ENCODE measurements around the gene VPREB3. TPM values are rescaled to one million over a fixed set of nuclear protein-coding genes. Genes with fewer than 3 reads are reported as not detected.
"Not testable (repeated sequence)": the region's sequence is repeated elsewhere in the genome, so short reads cannot be mapped to it uniquely, and the experiment has no call there.

The VPREB3 gene
- total RNA-seq, 4 donors from 2014 or later = not detected

DNA sequence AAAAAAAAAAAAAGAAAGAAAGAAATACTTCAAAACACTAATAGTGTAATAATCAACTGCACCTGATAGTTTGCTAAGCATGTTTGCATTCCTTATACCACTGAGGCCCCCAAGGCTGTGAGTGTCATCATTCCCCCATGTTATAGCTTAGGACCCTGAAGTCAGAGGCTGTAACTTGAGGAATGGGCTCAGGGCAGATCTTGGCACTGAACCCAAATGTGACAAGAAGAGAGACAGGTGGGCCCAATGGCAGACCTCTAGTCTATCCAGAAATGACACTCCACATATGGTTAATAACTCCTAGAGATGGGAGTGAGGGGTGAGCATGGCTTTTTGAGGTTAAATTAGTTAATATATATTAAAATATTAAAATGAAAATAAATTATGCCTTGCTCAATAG lies 16.5 kb downstream of the VPREB3 start:
- Histone ChIP-seq H3K4me3 (no peak overlapping the region), H3K4me1 (no peaks in the 10 kb centered on the region), H3K36me3 (peaks cover 20% of the 10 kb centered on the region), H3K27ac (no peak overlapping the region), H3K27me3 (no peaks in the 10 kb centered on the region), H3K9me3 (no peaks in the 10 kb centered on the region)
- TF ChIP-seq POLR2A (IDR thresholded peaks at IDR 0.05) (no peak), POLR2AphosphoS5 (IDR thresholded peaks at IDR 0.05) (no peak), EP300 (IDR thresholded peaks at IDR 0.05) (no peak)
- TF ChIP-seq, protein P1, sequence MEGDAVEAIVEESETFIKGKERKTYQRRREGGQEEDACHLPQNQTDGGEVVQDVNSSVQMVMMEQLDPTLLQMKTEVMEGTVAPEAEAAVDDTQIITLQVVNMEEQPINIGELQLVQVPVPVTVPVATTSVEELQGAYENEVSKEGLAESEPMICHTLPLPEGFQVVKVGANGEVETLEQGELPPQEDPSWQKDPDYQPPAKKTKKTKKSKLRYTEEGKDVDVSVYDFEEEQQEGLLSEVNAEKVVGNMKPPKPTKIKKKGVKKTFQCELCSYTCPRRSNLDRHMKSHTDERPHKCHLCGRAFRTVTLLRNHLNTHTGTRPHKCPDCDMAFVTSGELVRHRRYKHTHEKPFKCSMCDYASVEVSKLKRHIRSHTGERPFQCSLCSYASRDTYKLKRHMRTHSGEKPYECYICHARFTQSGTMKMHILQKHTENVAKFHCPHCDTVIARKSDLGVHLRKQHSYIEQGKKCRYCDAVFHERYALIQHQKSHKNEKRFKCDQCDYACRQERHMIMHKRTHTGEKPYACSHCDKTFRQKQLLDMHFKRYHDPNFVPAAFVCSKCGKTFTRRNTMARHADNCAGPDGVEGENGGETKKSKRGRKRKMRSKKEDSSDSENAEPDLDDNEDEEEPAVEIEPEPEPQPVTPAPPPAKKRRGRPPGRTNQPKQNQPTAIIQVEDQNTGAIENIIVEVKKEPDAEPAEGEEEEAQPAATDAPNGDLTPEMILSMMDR (IDR thresholded peaks at IDR 0.05) = no peak
- no peak for DNase-seq (ENCODE audit: low spot score in 2 of 2)

DNA sequence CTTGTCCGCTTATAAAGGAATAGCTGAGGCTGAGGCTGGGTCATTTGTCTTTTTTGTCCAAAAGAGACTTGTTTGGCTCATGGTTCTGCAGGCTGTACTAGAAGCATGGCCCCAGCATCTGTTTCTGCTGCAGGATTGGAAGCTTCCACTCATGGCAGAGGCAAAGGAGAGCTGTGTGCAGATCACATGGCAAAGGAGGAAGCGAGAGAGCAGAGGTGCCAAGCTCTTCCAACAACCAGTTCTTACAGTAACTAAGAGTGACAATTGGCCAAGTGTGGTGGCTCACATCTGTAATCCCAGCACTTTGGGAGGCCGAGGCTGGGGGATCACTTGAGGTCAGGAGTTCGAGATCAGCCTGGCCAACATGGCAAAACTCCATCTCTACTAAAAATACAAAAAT lies 26.1 kb downstream of the VPREB3 start:
- WGBS = 81% methylated on average over 4 of the region's 4 CpGs
- not testable (repeated sequence) for H3K36me3 ChIP-seq; H3K4me1 ChIP-seq; H3K4me3 ChIP-seq; H3K9me3 ChIP-seq; H3K27ac ChIP-seq; H3K27me3 ChIP-seq; DNase-seq (ENCODE audit: low spot score in 2 of 2)

DNA sequence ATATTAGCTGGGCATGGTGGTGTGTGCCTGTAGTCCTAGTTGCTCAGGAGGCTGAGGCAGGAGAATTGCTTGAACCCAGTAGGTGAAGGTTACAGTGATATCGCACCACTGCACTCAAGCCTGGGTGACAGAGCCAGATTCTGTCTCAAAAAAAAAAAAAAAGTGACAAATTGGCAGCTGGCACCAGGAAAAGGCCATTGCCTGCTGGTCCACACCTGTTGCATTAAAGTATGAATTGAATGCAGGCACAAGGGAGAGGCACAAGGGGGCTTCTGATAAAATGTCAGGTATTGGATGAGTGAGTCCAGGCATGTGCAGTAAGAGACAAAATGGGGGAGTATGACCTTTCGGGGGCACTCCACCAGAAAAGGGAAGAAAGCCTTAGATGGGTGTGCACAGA lies 31.5 kb downstream of the VPREB3 start:
- Histone ChIP-seq H3K27ac (no peak overlapping the region), H3K4me1 (no peaks in the 10 kb centered on the region), H3K9me3 (no peaks in the 10 kb centered on the region), H3K36me3 (no peaks in the 10 kb centered on the region), H3K4me3 (no peak overlapping the region), H3K27me3 (no peaks in the 10 kb centered on the region)
- 87% methylated on average over 2 of the region's 2 CpGs for WGBS
- TF ChIP-seq POLR2A (IDR thresholded peaks at IDR 0.05) = no peak
- no peak for TF ChIP-seq EP300 (IDR thresholded peaks at IDR 0.05)
- no peak for TF ChIP-seq POLR2AphosphoS5 (IDR thresholded peaks at IDR 0.05)
- TF ChIP-seq, protein P1 (IDR thresholded peaks at IDR 0.05) = no peak
- no peak for DNase-seq (ENCODE audit: low spot score in 2 of 2)

DNA sequence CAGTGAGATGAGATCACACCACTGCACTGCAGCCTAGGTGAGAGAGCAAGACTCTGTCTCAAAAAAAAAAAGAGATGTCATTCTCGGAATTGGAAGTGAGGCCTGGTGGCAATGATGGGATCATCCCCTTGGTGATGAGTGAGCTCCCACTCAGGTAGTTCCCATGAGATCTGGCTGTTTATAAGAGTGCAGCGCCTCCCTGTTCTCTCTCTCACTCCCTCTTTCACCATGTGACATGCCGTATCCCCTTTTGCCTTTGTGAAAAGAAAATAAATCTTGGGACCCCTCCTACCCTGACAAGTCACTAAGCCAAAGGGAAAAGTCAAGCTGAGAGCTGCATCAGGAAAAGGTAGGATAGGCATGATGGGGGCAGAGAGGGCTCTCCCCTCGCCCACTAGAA lies 32.1 kb downstream of the VPREB3 start:
- no peak overlapping the region for H3K4me3 ChIP-seq
- TF ChIP-seq POLR2A (IDR thresholded peaks at IDR 0.05) (no peak), EP300 (IDR thresholded peaks at IDR 0.05) (no peak), POLR2AphosphoS5 (IDR thresholded peaks at IDR 0.05) (no peak)
- TF ChIP-seq, protein P1 (IDR thresholded peaks at IDR 0.05) = no peak
- no peak overlapping the region for H3K27ac ChIP-seq
- H3K36me3 ChIP-seq = no peaks in the 10 kb centered on the region
- no peaks in the 10 kb centered on the region for H3K4me1 ChIP-seq
- WGBS = 77% methylated on average over 4 of the region's 4 CpGs
- no peaks in the 10 kb centered on the region for H3K9me3 ChIP-seq
- DNase-seq (ENCODE audit: low spot score in 2 of 2) = no peak
- no peaks in the 10 kb centered on the region for H3K27me3 ChIP-seq

DNA sequence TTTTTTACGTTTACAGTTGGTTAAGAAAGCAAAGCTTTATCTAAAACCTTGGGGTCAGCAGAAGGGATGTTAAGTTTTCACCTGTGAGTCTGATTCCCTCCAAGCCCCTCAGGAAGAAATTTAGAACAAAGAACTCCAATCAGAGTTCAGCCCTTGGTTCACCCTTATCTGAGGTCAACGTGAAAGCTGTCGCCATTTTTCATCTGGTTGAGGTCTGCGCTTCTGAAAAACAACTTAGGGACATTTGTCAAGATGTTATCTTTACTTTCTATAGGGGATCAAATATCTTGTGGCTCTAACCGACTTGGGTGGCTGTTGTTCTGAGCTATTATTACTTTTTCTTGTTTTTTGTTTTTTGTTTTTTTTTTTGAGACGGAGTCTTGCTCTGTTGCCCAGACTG lies 33.4 kb downstream of the VPREB3 start:
- Histone ChIP-seq H3K27ac (no peak overlapping the region), H3K4me3 (no peak overlapping the region), H3K9me3 (no peaks in the 10 kb centered on the region), H3K4me1 (peaks cover 10% of the 10 kb centered on the region), H3K27me3 (no peaks in the 10 kb centered on the region), H3K36me3 (no peaks in the 10 kb centered on the region)
- no peak for DNase-seq (ENCODE audit: low spot score in 2 of 2)
- TF ChIP-seq POLR2AphosphoS5 (IDR thresholded peaks at IDR 0.05) (no peak), EP300 (IDR thresholded peaks at IDR 0.05) (no peak), POLR2A (IDR thresholded peaks at IDR 0.05) (no peak)
- TF ChIP-seq, protein P1 (IDR thresholded peaks at IDR 0.05) = no peak
- WGBS = 69% methylated on average over 6 of the region's 6 CpGs
